Measurements from ENCODE around the gene KRTAP15-1. TPM values are rescaled to one million over a fixed set of nuclear protein-coding genes. Genes with fewer than 3 reads are reported as not detected.

Gene KRTAP15-1
- total RNA-seq, 1 experiment from 2014 or later = not detected

GRCh38 chr21:30408782-30409494, 31.1 kb upstream of the KRTAP15-1 start:
- no peak overlapping the region for H4K91ac ChIP-seq (ENCODE audit: insufficient read length, low read depth, low read length)
- no peak overlapping the region for H3K9ac ChIP-seq (ENCODE audit: extremely low read depth, insufficient read length, low read length)
- DNase-seq = peak; percentile 98
- H2BK120ac ChIP-seq (ENCODE audit: low read depth, low read length, poor library complexity, severe bottlenecking) = no peak overlapping the region
- TF ChIP-seq, protein P1, sequence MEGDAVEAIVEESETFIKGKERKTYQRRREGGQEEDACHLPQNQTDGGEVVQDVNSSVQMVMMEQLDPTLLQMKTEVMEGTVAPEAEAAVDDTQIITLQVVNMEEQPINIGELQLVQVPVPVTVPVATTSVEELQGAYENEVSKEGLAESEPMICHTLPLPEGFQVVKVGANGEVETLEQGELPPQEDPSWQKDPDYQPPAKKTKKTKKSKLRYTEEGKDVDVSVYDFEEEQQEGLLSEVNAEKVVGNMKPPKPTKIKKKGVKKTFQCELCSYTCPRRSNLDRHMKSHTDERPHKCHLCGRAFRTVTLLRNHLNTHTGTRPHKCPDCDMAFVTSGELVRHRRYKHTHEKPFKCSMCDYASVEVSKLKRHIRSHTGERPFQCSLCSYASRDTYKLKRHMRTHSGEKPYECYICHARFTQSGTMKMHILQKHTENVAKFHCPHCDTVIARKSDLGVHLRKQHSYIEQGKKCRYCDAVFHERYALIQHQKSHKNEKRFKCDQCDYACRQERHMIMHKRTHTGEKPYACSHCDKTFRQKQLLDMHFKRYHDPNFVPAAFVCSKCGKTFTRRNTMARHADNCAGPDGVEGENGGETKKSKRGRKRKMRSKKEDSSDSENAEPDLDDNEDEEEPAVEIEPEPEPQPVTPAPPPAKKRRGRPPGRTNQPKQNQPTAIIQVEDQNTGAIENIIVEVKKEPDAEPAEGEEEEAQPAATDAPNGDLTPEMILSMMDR (conservative IDR thresholded peaks at IDR 0.05) = peak; percentile 75
- no peak overlapping the region for H2AK5ac ChIP-seq (ENCODE audit: insufficient read length, low read length)
- no peak overlapping the region for H2BK15ac ChIP-seq (ENCODE audit: low read depth, low read length)
- H3K9me3 Mint-ChIP-seq = peaks cover 9% of the 10 kb centered on the region in 2 experiments
- no peak overlapping the region for H3K23ac ChIP-seq (ENCODE audit: insufficient read length, low read depth, low read length)
- no peak overlapping the region for H3K27ac ChIP-seq (ENCODE audit: insufficient read length, low read depth, low read length)
- H3K23me2 ChIP-seq (ENCODE audit: insufficient read length, low read depth, low read length, poor library complexity, severe bottlenecking) = no peaks in the 10 kb centered on the region
- no peak overlapping the region for H2BK20ac ChIP-seq (ENCODE audit: low read depth, low read length, poor library complexity, severe bottlenecking)
- H3K79me2 ChIP-seq (ENCODE audit: insufficient read depth, low read length) = no peaks in the 10 kb centered on the region
- no peaks in the 10 kb centered on the region for H3K79me1 ChIP-seq (ENCODE audit: insufficient read depth, low read depth, low read length, poor library complexity, severe bottlenecking)
- no peaks in the 10 kb centered on the region; the same call in 1 of the 2 replicates for H3K27me3 Mint-ChIP-seq (ENCODE audit: low read depth)
- no peaks in the 10 kb centered on the region for H3K27me3 ChIP-seq (ENCODE audit: insufficient read depth, low read length)
- no peaks in the 10 kb centered on the region for H4K20me1 ChIP-seq (ENCODE audit: control insufficient read depth, insufficient read depth, insufficient read length)
- H3K9me3 ChIP-seq (ENCODE audit: control insufficient read depth, low read depth, low read length) = no peaks in the 10 kb centered on the region
- no CpG with 5 or more reads among the region's 14 CpGs for WGBS (ENCODE audit: extremely low coverage, insufficient read length, low lambda C conversion rate)
- H2BK12ac ChIP-seq (ENCODE audit: insufficient read length, low read depth, low read length) = no peak overlapping the region
- no peak overlapping the region for H3K56ac ChIP-seq (ENCODE audit: insufficient read length, low read depth, low read length)
- H3K36me3 Mint-ChIP-seq (ENCODE audit: insufficient read depth in 1 of 3, low read depth in 3 of 3) = peaks cover 0 to 9% (median 0%) of the 10 kb centered on the region in 3 experiments; a peak in 2 of 7 replicates
- H3K4me1 Mint-ChIP-seq = peaks cover 2 to 7% of the 10 kb centered on the region in 2 experiments
- peak overlapping the region; percentile 12 for H3K4me2 ChIP-seq (ENCODE audit: insufficient read depth, insufficient read length, low read length)
- no peak overlapping the region for H4K8ac ChIP-seq (replicated peaks; ENCODE audit: insufficient read length, low read depth, low read length)
- H3K27ac Mint-ChIP-seq = peak overlapping the region in 1 of 3 experiments; percentile 87; a peak in 3 of 7 replicates
- no peak overlapping the region for H2BK5ac ChIP-seq (ENCODE audit: insufficient read length, low read length)
- no peak overlapping the region for H3K14ac ChIP-seq (ENCODE audit: insufficient read depth, low read length)
- no peak overlapping the region; a peak in 2 of 5 replicates for H3K4me3 Mint-ChIP-seq
- no peak overlapping the region for H3K4ac ChIP-seq (ENCODE audit: low read depth, low read length)
- no peaks in the 10 kb centered on the region for H3K4me1 ChIP-seq (ENCODE audit: insufficient read depth, low read length)
- no peak overlapping the region for H3K18ac ChIP-seq (ENCODE audit: insufficient read length, low read depth, low read length)
- H2AFZ ChIP-seq (ENCODE audit: low read length) = peak overlapping the region; percentile 94
- no peak overlapping the region for H4K5ac ChIP-seq (ENCODE audit: insufficient read length, low read depth, low read length)
- H3T11ph ChIP-seq (ENCODE audit: low read length) = no peak overlapping the region

All from H9 (cell line).